HFF-Myc (cell line): Measurements from ENCODE around the gene PPHLN1.

Source experiments
- DNase-seq: peaks from one replicate; pipeline ENCODE4 v3.0.0-alpha.2; 2011; ENCODE audit warnings: low read depth; ENCODE audit errors: extremely low read depth
- H3K4me3 ChIP-seq: replicated peaks from 2 replicates; pipeline ENCODE4 v1.5.1; 2011; ENCODE audit warnings: low read depth, mild to moderate bottlenecking, control low read depth, low read length
- CTCF ChIP-seq: IDR thresholded peaks from 2 replicates; pipeline ENCODE4 v1.5.1; 2012; ENCODE audit warnings: mild to moderate bottlenecking, low read depth, low read length, control low read depth; ENCODE audit errors: missing control alignments

PPHLN1 gene

GRCh38 chr12:42410340-42410739, 84.4 kb downstream of the PPHLN1 start:
- no peak for DNase-seq
- TF ChIP-seq CTCF, result no peak

GRCh38 chr12:42420395-42420794, 94.4 kb downstream of the PPHLN1 start:
- no peak for TF ChIP-seq CTCF
- H3K4me3 ChIP-seq, result no peak overlapping the region
- DNase-seq, result no peak

More at GRCh38 chr12:42410340-42410739, 84.4 kb downstream of the PPHLN1 start:
- no peak overlapping the region for H3K4me3 ChIP-seq

- no peak overlapping the region for H3K4me3 ChIP-seq
- no peak for TF ChIP-seq CTCF
- DNase-seq, result peak; percentile 12
These were observed 96.1 kb downstream of the PPHLN1 start for GRCh38 chr12:42421844-42422779.

DNA sequence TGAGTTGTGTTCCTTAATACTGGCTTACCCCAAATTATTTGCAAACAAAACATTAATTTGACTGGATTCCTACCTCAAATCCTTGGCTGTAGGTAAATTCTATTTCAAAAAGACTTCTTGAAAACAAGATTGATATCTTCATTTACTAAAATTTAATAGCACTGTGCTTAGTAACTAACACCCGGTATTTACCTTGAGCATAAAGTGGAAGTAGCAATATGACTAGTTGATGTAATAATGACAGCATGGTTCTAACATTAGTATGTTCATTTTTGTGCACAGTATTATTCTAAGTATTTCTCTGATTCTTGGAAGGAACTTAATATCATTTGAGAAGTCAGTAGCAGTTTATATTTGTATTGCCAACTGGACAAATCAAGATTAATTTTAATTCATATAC, 96.8 kb downstream of the PPHLN1 start:
- no peak for DNase-seq
- no peak for TF ChIP-seq CTCF
- H3K4me3 ChIP-seq, result no peak overlapping the region

DNA sequence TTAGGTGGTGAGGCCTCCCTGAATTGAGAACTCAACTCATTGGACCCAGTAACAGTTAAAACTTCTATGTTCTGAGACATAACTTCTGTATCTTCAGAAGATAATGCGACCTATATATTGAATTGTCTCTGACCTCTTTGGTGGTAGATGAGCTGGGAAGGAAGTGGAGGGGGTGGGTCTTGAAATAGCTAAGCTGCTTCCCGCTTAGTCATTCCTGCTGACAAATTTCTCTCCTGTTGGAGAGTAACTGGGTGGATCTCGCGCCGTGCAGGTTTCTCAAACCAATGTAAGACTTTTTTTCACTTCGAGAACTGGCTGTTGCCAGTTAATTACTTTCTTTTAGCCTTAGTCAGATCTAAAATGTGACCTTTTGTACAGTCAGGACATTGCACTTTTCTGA, 100.8 kb downstream of the PPHLN1 start:
- peak; percentile 16 for DNase-seq
- no peak for TF ChIP-seq CTCF

GRCh38 chr12:42428850-42429249, 102.9 kb downstream of the PPHLN1 start:
- no peak overlapping the region for H3K4me3 ChIP-seq
- no peak for TF ChIP-seq CTCF
- no peak for DNase-seq

More for the DNA sequence above, 100.8 kb downstream of the PPHLN1 start:
- H3K4me3 ChIP-seq, result no peak overlapping the region
